NCI-H446 treated with DMSO at 0.1 percent for 48 hours (cell line): ENCODE results near the gene SPATA19.

ENCODE experiments used
- DNase-seq: peaks from one replicate; lab custom pipeline; 2025; lab: John Stamatoyannopoulos, UW

SPATA19 gene

GRCh38 chr11:133818302-133818701 lies 27.0 kb downstream of the SPATA19 start:
- no peak for DNase-seq

GRCh38 chr11:133817449-133817848 lies 27.9 kb downstream of the SPATA19 start:
- no peak for DNase-seq

GRCh38 chr11:133816146-133816870 lies 29.0 kb downstream of the SPATA19 start:
- DNase-seq = no peak

- DNase-seq = no peak
Observed at GRCh38 chr11:133815636-133816035, 29.7 kb downstream of the SPATA19 start.

GRCh38 chr11:133814588-133815100 lies 30.7 kb downstream of the SPATA19 start:
- DNase-seq = no peak

GRCh38 chr11:133811850-133812685 lies 33.2 kb downstream of the SPATA19 start:
- no peak for DNase-seq

GRCh38 chr11:133810766-133811165 lies 34.5 kb downstream of the SPATA19 start:
- no peak for DNase-seq

- DNase-seq = no peak
Observed at GRCh38 chr11:133809569-133810491, 35.5 kb downstream of the SPATA19 start.

- no peak for DNase-seq
Observed at GRCh38 chr11:133808393-133809140, 36.7 kb downstream of the SPATA19 start.

GRCh38 chr11:133803026-133803425 lies 42.3 kb downstream of the SPATA19 start:
- no peak for DNase-seq

GRCh38 chr11:133801356-133801755 lies 44.0 kb downstream of the SPATA19 start:
- DNase-seq = no peak

- no peak for DNase-seq
Observed at GRCh38 chr11:133800666-133801065, 44.6 kb downstream of the SPATA19 start.

GRCh38 chr11:133797554-133797953 lies 47.8 kb downstream of the SPATA19 start:
- no peak for DNase-seq

GRCh38 chr11:133796043-133796795 lies 49.1 kb downstream of the SPATA19 start:
- no peak for DNase-seq

GRCh38 chr11:133795088-133795487 lies 50.2 kb downstream of the SPATA19 start:
- no peak for DNase-seq

- no peak for DNase-seq
Observed at GRCh38 chr11:133794205-133794604, 51.1 kb downstream of the SPATA19 start.

- DNase-seq = no peak
Observed at GRCh38 chr11:133793271-133794035, 51.9 kb downstream of the SPATA19 start.

GRCh38 chr11:133790995-133791394 lies 54.3 kb downstream of the SPATA19 start:
- no peak for DNase-seq
